ENCODE results near the gene DAND5. TPM values are rescaled to one million over a fixed set of nuclear protein-coding genes. Genes with fewer than 3 reads are reported as not detected.
"Not testable (repeated sequence)": the region's sequence is repeated elsewhere in the genome, so short reads cannot be mapped to it uniquely, and the experiment has no call there.

DAND5 gene
- total RNA-seq, 2 experiments from 2014 or later = 0.21 to 0.25 TPM

- intact Hi-C loops (cut with DNase I, micrococcal nuclease) = no loop called here
- H3K4me1 Mint-ChIP-seq = peaks cover 15% of the 10 kb centered on the region
- no peak for ATAC-seq
- no peaks in the 10 kb centered on the region for H3K36me3 Mint-ChIP-seq (ENCODE audit: low read depth)
- DNase-seq = no peak
- ChIA-PET CTCF (interaction anchor here (0.6 to 3.4 kb wide), 7 partner anchors 10 to 1748 kb away, joined by 3 to 61 read pairs (median 4); no protein-coding TSS in a partner anchor), POLR2A (interaction anchor here (0.5 to 0.7 kb wide), 2 partner anchors 13 to 75 kb away, joined by 3 to 10 read pairs; no protein-coding TSS in a partner anchor)
- no peaks in the 10 kb centered on the region for H3K27me3 Mint-ChIP-seq
- H3K4me3 Mint-ChIP-seq = no peak overlapping the region
- no peak overlapping the region for H3K27ac Mint-ChIP-seq
- H3K9me3 Mint-ChIP-seq (ENCODE audit: low read depth) = no peaks in the 10 kb centered on the region
Measured at GRCh38 chr19:12967907-12968306, 1.5 kb upstream of the DAND5 start.

GRCh38 chr19:12970070-12970820, 869 bp downstream of the DAND5 start:
- Mint-ChIP-seq H3K4me3 (no peak overlapping the region), H3K27ac (no peak overlapping the region), H3K36me3 (ENCODE audit: low read depth) (no peaks in the 10 kb centered on the region), H3K4me1 (peaks cover 10% of the 10 kb centered on the region), H3K9me3 (ENCODE audit: low read depth) (no peaks in the 10 kb centered on the region), H3K27me3 (no peaks in the 10 kb centered on the region)
- intact Hi-C loops (cut with DNase I, micrococcal nuclease) = no loop called here
- CTCF ChIA-PET = interaction anchor here (1.0 kb wide), 1 partner anchor 7 kb away, joined by 3 read pairs; no protein-coding TSS in a partner anchor
- ATAC-seq (no peak), DNase-seq (no peak)
- POLR2A ChIA-PET = no interaction called here

GRCh38 chr19:12973236-12973635, 3.9 kb downstream of the DAND5 start:
- Mint-ChIP-seq H3K36me3 (ENCODE audit: low read depth) (no peaks in the 10 kb centered on the region), H3K27ac (no peak overlapping the region)
- intact Hi-C loops (cut with DNase I, micrococcal nuclease) = no loop called here

GRCh38 chr19:12974301-12975220, 5.2 kb downstream of the DAND5 start:
- Mint-ChIP-seq H3K27me3 (peaks cover 7% of the 10 kb centered on the region), H3K9me3 (ENCODE audit: low read depth) (no peaks in the 10 kb centered on the region), H3K4me3 (no peak overlapping the region), H3K4me1 (peaks cover 8% of the 10 kb centered on the region), H3K27ac (no peak overlapping the region), H3K36me3 (ENCODE audit: low read depth) (no peaks in the 10 kb centered on the region)
- ATAC-seq (no peak), DNase-seq (no peak)
- intact Hi-C loops (cut with DNase I, micrococcal nuclease) = loop anchor here (5.0 kb wide), 4 partner anchors 58 to 613 kb away; no protein-coding TSS in a partner anchor
- POLR2A ChIA-PET = interaction anchor here (1.6 kb wide), 1 partner anchor 9 kb away, joined by 5 read pairs; no protein-coding TSS in a partner anchor
- CTCF ChIA-PET = interaction anchor here (1.8 to 6.2 kb wide), 2 partner anchors 9 to 120 kb away, joined by 10 to 98 read pairs; no protein-coding TSS in a partner anchor

More at GRCh38 chr19:12973236-12973635, 3.9 kb downstream of the DAND5 start:
- Mint-ChIP-seq H3K4me1 (peaks cover 8% of the 10 kb centered on the region), H3K4me3 (no peak overlapping the region), H3K27me3 (peaks cover 7% of the 10 kb centered on the region), H3K9me3 (ENCODE audit: low read depth) (no peaks in the 10 kb centered on the region)
- CTCF ChIA-PET = interaction anchor here (0.6 to 0.8 kb wide), 2 partner anchors 8 to 96 kb away, joined by 3 to 4 read pairs; no protein-coding TSS in a partner anchor
- ATAC-seq (no peak), DNase-seq (no peak)
- POLR2A ChIA-PET = interaction anchor here (0.6 kb wide), 1 partner anchor 559 kb away, joined by 3 read pairs; no protein-coding TSS in a partner anchor

GRCh38 chr19:12975221-12975741, 5.9 kb downstream of the DAND5 start:
- DNase-seq (no peak), ATAC-seq (no peak)
- Mint-ChIP-seq H3K4me3 (no peak overlapping the region), H3K27me3 (peaks cover 7% of the 10 kb centered on the region), H3K9me3 (ENCODE audit: low read depth) (no peaks in the 10 kb centered on the region), H3K4me1 (peaks cover 3% of the 10 kb centered on the region), H3K36me3 (ENCODE audit: low read depth) (no peaks in the 10 kb centered on the region), H3K27ac (no peak overlapping the region)
- ChIA-PET CTCF (interaction anchor here (1.8 to 6.2 kb wide), 3 partner anchors 10 to 119 kb away, joined by 10 to 117 read pairs (median 98); no protein-coding TSS in a partner anchor), POLR2A (interaction anchor here (1.6 kb wide), 1 partner anchor 10 kb away, joined by 5 read pairs; no protein-coding TSS in a partner anchor)
- intact Hi-C loops (cut with DNase I, micrococcal nuclease) = loop anchor here (5.0 kb wide), 4 partner anchors 57 to 612 kb away; no protein-coding TSS in a partner anchor

- H3K4me3 Mint-ChIP-seq; DNase-seq; H3K27me3 Mint-ChIP-seq; H3K36me3 Mint-ChIP-seq (ENCODE audit: low read depth); H3K27ac Mint-ChIP-seq; H3K9me3 Mint-ChIP-seq (ENCODE audit: low read depth); H3K4me1 Mint-ChIP-seq; ATAC-seq: not testable (repeated sequence)
- POLR2A ChIA-PET = interaction anchor here (1.6 kb wide), 1 partner anchor 11 kb away, joined by 5 read pairs; no protein-coding TSS in a partner anchor
- intact Hi-C loops (cut with DNase I, micrococcal nuclease) = loop anchor here (5.0 kb wide), 4 partner anchors 56 to 611 kb away; no protein-coding TSS in a partner anchor
- CTCF ChIA-PET = interaction anchor here (0.5 to 6.2 kb wide), 13 partner anchors 10 to 613 kb away, joined by 3 to 117 read pairs (median 4); no protein-coding TSS in a partner anchor
Measured at GRCh38 chr19:12976109-12976508, 6.7 kb downstream of the DAND5 start.

GRCh38 chr19:12979974-12980373, 10.6 kb downstream of the DAND5 start:
- no peak for ATAC-seq
- Mint-ChIP-seq H3K27ac (no peak overlapping the region), H3K36me3 (ENCODE audit: low read depth) (no peaks in the 10 kb centered on the region), H3K27me3 (peaks cover 7% of the 10 kb centered on the region), H3K4me3 (no peak overlapping the region), H3K9me3 (ENCODE audit: low read depth) (no peaks in the 10 kb centered on the region), H3K4me1 (no peaks in the 10 kb centered on the region)
- DNase-seq = no peak
- ChIA-PET POLR2A (interaction anchor here (0.6 kb wide), 2 partner anchors 404 to 614 kb away, joined by 3 to 5 read pairs; partner anchors contain the start of gene ZNF442), CTCF (interaction anchor here (0.6 to 6.2 kb wide), 8 partner anchors 14 to 365 kb away, joined by 3 to 117 read pairs (median 4); no protein-coding TSS in a partner anchor)
- intact Hi-C loops (cut with DNase I, micrococcal nuclease) = loop anchor here (5.0 kb wide), 4 partner anchors 52 to 607 kb away; no protein-coding TSS in a partner anchor

GRCh38 chr19:12982648-12983047, 13.3 kb downstream of the DAND5 start:
- POLR2A ChIA-PET = no interaction called here
- H3K4me1 Mint-ChIP-seq = no peaks in the 10 kb centered on the region
- no peak for ATAC-seq

GRCh38 chr19:12983091-12983490, 13.7 kb downstream of the DAND5 start:
- intact Hi-C loops (cut with DNase I, micrococcal nuclease) = loop anchor here (1.0 kb wide), 6 partner anchors 12 to 110 kb away; partner anchors contain the start of gene NFIX (in 1 of the 2)
- peaks cover under 1% of the 10 kb centered on the region for H3K27me3 Mint-ChIP-seq
- no peak overlapping the region for H3K4me3 Mint-ChIP-seq
- H3K4me1 Mint-ChIP-seq = no peaks in the 10 kb centered on the region
- no peaks in the 10 kb centered on the region for H3K36me3 Mint-ChIP-seq (ENCODE audit: low read depth)
- no peaks in the 10 kb centered on the region for H3K9me3 Mint-ChIP-seq (ENCODE audit: low read depth)
- DNase-seq (no peak), ATAC-seq (no peak)
- no peak overlapping the region for H3K27ac Mint-ChIP-seq
- ChIA-PET CTCF (interaction anchor here (0.7 to 3.6 kb wide), 5 partner anchors 44 to 111 kb away, joined by 3 to 27 read pairs (median 4); no protein-coding TSS in a partner anchor), POLR2A (no interaction called here)

More at GRCh38 chr19:12982648-12983047, 13.3 kb downstream of the DAND5 start:
- Mint-ChIP-seq H3K27ac (no peak overlapping the region), H3K27me3 (peaks cover 5% of the 10 kb centered on the region), H3K4me3 (no peak overlapping the region), H3K9me3 (ENCODE audit: low read depth) (no peaks in the 10 kb centered on the region), H3K36me3 (ENCODE audit: low read depth) (no peaks in the 10 kb centered on the region)
- DNase-seq = no peak
- intact Hi-C loops (cut with DNase I, micrococcal nuclease) = loop anchor here (1.0 kb wide), 6 partner anchors 13 to 111 kb away; partner anchors contain the start of gene NFIX (in 1 of the 2)
- CTCF ChIA-PET = interaction anchor here (0.7 to 1.6 kb wide), 2 partner anchors 71 to 78 kb away, joined by 3 to 27 read pairs; no protein-coding TSS in a partner anchor

- CTCF ChIA-PET = interaction anchor here (0.7 to 3.6 kb wide), 6 partner anchors 44 to 110 kb away, joined by 3 to 27 read pairs (median 6); no protein-coding TSS in a partner anchor
- no peaks in the 10 kb centered on the region for H3K27me3 Mint-ChIP-seq
- H3K9me3 Mint-ChIP-seq (ENCODE audit: low read depth) = no peaks in the 10 kb centered on the region
- POLR2A ChIA-PET = no interaction called here
- H3K4me3 Mint-ChIP-seq = no peak overlapping the region
- intact Hi-C loops (cut with DNase I, micrococcal nuclease) = loop anchor here (1.0 kb wide), 6 partner anchors 12 to 110 kb away; partner anchors contain the start of gene NFIX (in 1 of the 2)
- no peaks in the 10 kb centered on the region for H3K4me1 Mint-ChIP-seq
- peak; percentile 90 for DNase-seq
- peak; percentile 80 for ATAC-seq
- no peak overlapping the region for H3K27ac Mint-ChIP-seq
- no peaks in the 10 kb centered on the region for H3K36me3 Mint-ChIP-seq (ENCODE audit: low read depth)
Measured at GRCh38 chr19:12983542-12984142, 14.3 kb downstream of the DAND5 start.

All from activated CD4-positive, alpha-beta T cell treated with anti-CD3 and anti-CD28 coated beads for 36 hours (primary cell).